Osteoblast (primary cell): Measurements from ENCODE around the gene DEDD2. TPM values are rescaled to one million over a fixed set of nuclear protein-coding genes. Genes with fewer than 3 reads are reported as not detected.
"Not testable (repeated sequence)": the region's sequence is repeated elsewhere in the genome, so short reads cannot be mapped to it uniquely, and the experiment has no call there.

Source experiments
- DNase-seq: peaks from one replicate; pipeline ENCODE4 v3.0.0; 2011; ENCODE audit warnings: low spot score, mixed read lengths; ENCODE audit not compliant: insufficient read length; ENCODE audit errors: missing footprints
- H2AFZ ChIP-seq: 2 replicates; pipeline ENCODE4 v1.6.0; 2011; ENCODE audit warnings: mild to moderate bottlenecking, low read length
- H3K27ac ChIP-seq: 2 replicates; pipeline ENCODE4 v1.5.1; 2011; ENCODE audit warnings: mild to moderate bottlenecking, low read depth, low read length, moderate library complexity
- H3K27me3 ChIP-seq: 2 replicates; pipeline ENCODE4 v1.6.0; 2012; ENCODE audit warnings: mild to moderate bottlenecking, control low read depth, inconsistent platforms, low read length, moderate library complexity; ENCODE audit not compliant: insufficient read depth
- H3K36me3 ChIP-seq: 2 replicates; pipeline ENCODE4 v1.5.1; 2011; ENCODE audit warnings: mild to moderate bottlenecking, low read length, control low read depth, moderate library complexity; ENCODE audit not compliant: insufficient read depth
- H3K4me1 ChIP-seq: 2 replicates; pipeline ENCODE4 v1.5.1; 2011; ENCODE audit warnings: mild to moderate bottlenecking, low read length, control low read depth, moderate library complexity; ENCODE audit not compliant: insufficient read depth
- H3K4me2 ChIP-seq: 2 replicates; pipeline ENCODE4 v1.6.0; 2011; ENCODE audit warnings: mild to moderate bottlenecking, low read length; ENCODE audit not compliant: insufficient read depth
- H3K4me3 ChIP-seq: fragments of 200-600 bp; sonication (generic); 3 replicates; pipeline ENCODE4 v1.5.1; 2012; ENCODE audit warnings: mild to moderate bottlenecking, low read length, inconsistent platforms; ENCODE audit not compliant: insufficient read depth
- H3K79me2 ChIP-seq: 2 replicates; pipeline ENCODE4 v1.6.0; 2012; ENCODE audit warnings: mild to moderate bottlenecking, low read length, control low read depth, inconsistent platforms; ENCODE audit not compliant: insufficient read depth
- H3K9me3 ChIP-seq: 2 replicates; pipeline ENCODE4 v1.5.1; 2011; ENCODE audit warnings: low read depth, low read length, control low read depth
- H4K20me1 ChIP-seq: 2 replicates; pipeline ENCODE4 v1.6.0; 2012; ENCODE audit warnings: mild to moderate bottlenecking, low read length, control low read depth; ENCODE audit not compliant: insufficient read depth
- total RNA-seq: library from RNA; depleted of rRNA; stranded (reverse); fragments of >200 nt; gene quantifications from 2 replicates; pipeline ENCODE4 v1.2.3, GENCODE V29; 2012
- TF ChIP-seq, protein P1 (sequence below): IDR thresholded peaks from 2 replicates; pipeline ENCODE4 v1.5.1; 2011; ENCODE audit warnings: mild to moderate bottlenecking, low read depth, low read length, moderate library complexity; ENCODE audit errors: extremely low read depth

Gene DEDD2, protein sequence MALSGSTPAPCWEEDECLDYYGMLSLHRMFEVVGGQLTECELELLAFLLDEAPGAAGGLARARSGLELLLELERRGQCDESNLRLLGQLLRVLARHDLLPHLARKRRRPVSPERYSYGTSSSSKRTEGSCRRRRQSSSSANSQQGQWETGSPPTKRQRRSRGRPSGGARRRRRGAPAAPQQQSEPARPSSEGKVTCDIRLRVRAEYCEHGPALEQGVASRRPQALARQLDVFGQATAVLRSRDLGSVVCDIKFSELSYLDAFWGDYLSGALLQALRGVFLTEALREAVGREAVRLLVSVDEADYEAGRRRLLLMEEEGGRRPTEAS
- 19.9 and 26.2 TPM in 2 replicates for total RNA-seq

DNA sequence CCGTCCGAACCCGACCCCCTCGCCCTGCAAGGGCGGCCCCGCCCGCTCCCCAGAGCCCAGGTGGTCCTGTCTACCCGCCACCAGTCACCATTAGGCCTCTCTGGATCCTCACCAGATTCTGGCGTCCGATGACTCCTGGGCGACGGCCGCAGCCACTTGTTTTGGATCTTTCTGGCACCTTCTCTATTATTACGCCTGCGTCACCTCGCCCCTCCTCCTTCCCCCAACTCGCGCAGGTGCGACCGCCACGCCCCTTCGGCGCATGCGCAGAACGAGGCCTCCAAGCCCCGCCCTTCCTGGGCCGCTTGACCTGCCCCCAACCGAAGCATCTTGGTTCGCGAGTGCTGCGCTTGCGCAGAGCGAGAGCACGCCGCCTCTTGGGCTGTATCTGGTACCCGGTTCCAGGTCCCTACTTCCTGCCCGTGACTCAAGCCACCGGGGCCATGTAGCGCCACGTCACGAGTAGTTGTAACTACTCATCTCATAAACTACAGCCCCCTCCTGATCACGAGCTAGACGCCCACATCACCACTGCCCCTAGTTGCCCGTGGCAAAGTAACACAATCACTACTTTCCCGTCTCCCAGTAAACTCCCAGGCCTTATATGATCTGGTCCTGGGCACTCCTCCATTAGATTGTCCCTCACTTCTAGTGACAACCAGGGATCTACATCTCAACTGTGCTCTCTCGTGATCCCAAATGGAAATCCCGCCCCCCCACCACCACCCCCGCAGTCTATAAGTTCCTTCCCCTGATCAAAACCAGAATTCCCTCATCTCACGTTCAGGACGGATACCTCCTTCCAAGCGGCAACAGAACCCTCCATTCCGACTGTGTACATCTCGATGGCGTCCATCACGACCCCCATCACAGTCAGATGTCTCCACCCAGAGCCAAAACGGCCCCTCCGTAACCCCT is at the start of gene DEDD2:
TSS of gene DEDD2 (minus strand) at position 158 of the 918 bp plus-strand sequence. CDS start 670 bp downstream, outside the sequence.
- Histone ChIP-seq H2AFZ (peak within 1 kb of the TSS; percentile 79), H4K20me1 (peaks cover 26% of the 10 kb centered on the region), H3K36me3 (peaks cover 29% of the 10 kb centered on the region), H3K4me1 (peaks cover 33% of the 10 kb centered on the region), H3K4me3 (peak within 1 kb of the TSS; percentile 98), H3K4me2 (peak within 1 kb of the TSS; percentile 89), H3K27ac (peak within 1 kb of the TSS; percentile 96), H3K79me2 (peaks cover 82% of the 10 kb centered on the region), H3K27me3 (no peaks in the 10 kb centered on the region), H3K9me3 (no peaks in the 10 kb centered on the region)
- DNase-seq: peak; percentile 99
- TF ChIP-seq, protein P1, sequence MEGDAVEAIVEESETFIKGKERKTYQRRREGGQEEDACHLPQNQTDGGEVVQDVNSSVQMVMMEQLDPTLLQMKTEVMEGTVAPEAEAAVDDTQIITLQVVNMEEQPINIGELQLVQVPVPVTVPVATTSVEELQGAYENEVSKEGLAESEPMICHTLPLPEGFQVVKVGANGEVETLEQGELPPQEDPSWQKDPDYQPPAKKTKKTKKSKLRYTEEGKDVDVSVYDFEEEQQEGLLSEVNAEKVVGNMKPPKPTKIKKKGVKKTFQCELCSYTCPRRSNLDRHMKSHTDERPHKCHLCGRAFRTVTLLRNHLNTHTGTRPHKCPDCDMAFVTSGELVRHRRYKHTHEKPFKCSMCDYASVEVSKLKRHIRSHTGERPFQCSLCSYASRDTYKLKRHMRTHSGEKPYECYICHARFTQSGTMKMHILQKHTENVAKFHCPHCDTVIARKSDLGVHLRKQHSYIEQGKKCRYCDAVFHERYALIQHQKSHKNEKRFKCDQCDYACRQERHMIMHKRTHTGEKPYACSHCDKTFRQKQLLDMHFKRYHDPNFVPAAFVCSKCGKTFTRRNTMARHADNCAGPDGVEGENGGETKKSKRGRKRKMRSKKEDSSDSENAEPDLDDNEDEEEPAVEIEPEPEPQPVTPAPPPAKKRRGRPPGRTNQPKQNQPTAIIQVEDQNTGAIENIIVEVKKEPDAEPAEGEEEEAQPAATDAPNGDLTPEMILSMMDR: no peak

DNA sequence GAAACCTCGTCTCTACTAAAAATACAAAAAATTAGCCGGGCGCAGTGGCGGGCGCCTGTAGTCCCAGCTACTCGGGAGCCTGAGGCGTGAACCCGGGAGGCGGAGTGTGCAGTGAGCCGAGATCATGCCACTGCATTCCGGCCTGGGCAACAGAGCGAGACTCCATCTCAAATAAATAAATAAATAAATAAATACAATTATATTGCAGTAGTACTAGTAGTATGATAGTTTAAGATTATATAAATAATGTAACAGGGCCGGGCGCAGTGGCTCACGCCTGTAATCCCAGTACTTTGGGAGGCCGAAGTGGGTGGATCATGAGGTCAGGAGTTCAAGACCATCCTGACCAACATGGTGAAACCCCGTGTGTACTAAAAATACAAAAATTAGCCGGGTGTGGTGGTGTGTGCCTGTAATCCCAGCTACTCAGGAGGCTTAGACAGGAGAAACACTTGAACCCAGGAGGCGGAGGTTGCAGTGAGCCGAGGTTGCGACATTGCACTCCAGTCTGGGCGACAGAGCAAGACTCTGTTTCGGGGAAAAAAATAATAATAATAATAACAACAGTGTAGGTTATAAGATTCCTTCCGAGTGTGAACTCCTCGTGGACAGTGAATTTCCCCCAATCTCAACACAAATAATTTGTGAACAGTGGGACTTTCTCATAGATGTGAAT is 49.6 kb upstream of the DEDD2 start:
- Histone ChIP-seq H3K4me2 (peak overlapping the region; percentile 99), H3K4me1 (peaks cover 28% of the 10 kb centered on the region), H2AFZ (peak overlapping the region; percentile 99), H3K79me2 (peaks cover 26% of the 10 kb centered on the region)
- not testable (repeated sequence) for H3K27me3 ChIP-seq, H3K36me3 ChIP-seq, H3K4me3 ChIP-seq, H3K9me3 ChIP-seq, DNase-seq, H3K27ac ChIP-seq, H4K20me1 ChIP-seq

DNA sequence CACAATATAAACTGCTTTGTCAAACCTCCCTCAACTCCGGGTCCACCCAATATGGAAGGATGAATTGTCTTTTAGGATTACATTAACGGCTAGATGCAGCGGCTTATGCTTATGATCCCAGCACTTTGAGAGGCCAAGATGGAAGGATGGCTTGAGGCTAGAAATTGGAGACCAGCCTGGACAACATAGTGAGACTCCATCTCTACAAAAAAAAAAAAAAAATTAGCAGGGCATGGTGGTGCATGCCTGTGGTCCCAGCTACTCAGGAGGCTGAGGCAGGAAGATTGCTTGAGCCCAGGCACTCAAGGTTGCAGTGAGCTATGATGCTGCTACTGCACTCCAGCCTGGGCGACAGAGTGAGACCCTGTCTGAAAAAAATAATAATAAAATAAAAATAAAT is 48.6 kb upstream of the DEDD2 start:
- H4K20me1 ChIP-seq, H3K4me2 ChIP-seq, H3K27ac ChIP-seq, DNase-seq, H2AFZ ChIP-seq, H3K9me3 ChIP-seq, H3K4me3 ChIP-seq, H3K36me3 ChIP-seq, H3K27me3 ChIP-seq: not testable (repeated sequence)
- Histone ChIP-seq H3K79me2 (peaks cover 16% of the 10 kb centered on the region), H3K4me1 (peaks cover 23% of the 10 kb centered on the region)

DNA sequence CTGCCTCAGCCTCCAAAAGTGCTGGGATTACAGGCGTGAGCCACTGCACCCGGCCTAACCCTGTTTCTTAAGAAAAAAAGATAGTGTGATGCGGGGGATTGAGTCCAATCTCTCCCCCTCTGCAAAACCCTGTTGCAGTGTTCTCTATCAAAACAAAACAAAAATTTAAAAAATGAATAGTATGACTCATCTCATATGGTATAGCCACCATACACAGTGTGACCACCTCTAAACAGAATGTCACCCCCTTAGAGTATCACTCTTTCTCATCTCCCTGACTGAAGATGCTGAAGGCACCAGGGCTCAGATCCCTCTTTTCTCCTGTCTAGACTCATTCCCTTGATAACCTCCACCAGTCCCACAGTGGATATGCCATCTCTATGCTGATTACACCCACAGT is 44.3 kb upstream of the DEDD2 start:
- H3K4me1 ChIP-seq: no peaks in the 10 kb centered on the region
- no peak overlapping the region for H2AFZ ChIP-seq
- no peaks in the 10 kb centered on the region for H3K79me2 ChIP-seq
- H3K4me2 ChIP-seq: no peak overlapping the region
- no peak for DNase-seq
- H3K27ac ChIP-seq: no peak overlapping the region
- TF ChIP-seq, protein P1: no peak
- no peaks in the 10 kb centered on the region for H3K9me3 ChIP-seq
- no peak overlapping the region for H3K4me3 ChIP-seq
- H4K20me1 ChIP-seq: no peaks in the 10 kb centered on the region
- no peaks in the 10 kb centered on the region for H3K27me3 ChIP-seq
- no peaks in the 10 kb centered on the region for H3K36me3 ChIP-seq

DNA sequence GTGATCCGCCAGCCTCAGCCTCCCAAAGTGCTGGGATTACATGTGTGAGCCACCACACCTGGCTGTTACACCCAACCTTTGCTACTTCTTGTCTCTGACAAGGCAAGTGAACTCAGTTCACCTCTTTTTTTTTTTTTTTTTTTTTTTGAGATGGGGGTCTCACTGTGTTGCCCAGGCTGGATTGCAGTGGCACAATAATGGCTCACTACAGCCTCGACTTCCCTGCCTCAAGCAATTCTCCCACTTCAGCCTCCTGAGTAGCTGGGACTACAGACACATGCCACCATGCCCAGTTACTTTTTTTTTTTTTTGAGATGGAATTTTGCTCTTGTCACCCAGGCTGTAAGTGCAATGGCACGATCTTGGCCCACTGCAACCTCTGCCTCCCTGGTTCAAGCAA is 40.4 kb upstream of the DEDD2 start:
- not testable (repeated sequence) for H3K9me3 ChIP-seq, H3K4me2 ChIP-seq, H3K27ac ChIP-seq, H3K36me3 ChIP-seq, H2AFZ ChIP-seq, DNase-seq, H4K20me1 ChIP-seq, H3K27me3 ChIP-seq, H3K4me3 ChIP-seq
- Histone ChIP-seq H3K79me2 (peaks cover 18% of the 10 kb centered on the region), H3K4me1 (peaks cover 13% of the 10 kb centered on the region)
